IPS DF 4.7 (cell line): ENCODE measurements around the gene ERCC2.
"Not testable (repeated sequence)": the region's sequence is repeated elsewhere in the genome, so short reads cannot be mapped to it uniquely, and the experiment has no call there.

Experiments used
- DNase-seq: peaks from one replicate; pipeline ENCODE4 v3.0.0-alpha.2; 2013; ENCODE audit warnings: low spot score; ENCODE audit errors: extremely low read depth

ERCC2 gene

DNA sequence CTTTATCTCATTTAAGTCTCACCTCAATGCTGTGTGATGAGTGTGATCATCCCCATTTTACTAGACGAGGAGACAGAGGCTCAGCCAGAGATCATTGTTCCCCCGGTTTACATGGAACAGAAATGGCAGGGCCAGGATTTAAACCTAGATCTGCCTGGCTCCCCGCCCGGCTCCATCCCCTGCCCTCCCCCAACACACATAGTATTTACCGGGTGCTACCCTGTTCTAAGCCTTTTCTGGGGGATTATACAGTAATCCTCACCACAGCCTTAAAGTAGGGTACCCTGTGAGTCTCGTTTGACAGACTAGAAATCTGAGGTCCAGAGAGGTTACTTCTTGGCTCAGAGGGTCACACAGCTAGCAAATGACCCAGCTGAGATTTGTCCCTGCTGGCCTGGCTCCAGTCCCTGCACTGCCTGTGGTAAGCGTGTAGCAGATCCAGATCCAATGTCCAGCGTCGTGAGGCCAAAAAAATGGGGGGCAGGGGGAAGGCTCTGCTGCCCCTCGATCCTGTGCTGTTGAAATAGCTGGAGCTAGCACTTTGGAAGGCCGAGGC lies 33.6 kb downstream of the ERCC2 start:
- no peak for DNase-seq

DNA sequence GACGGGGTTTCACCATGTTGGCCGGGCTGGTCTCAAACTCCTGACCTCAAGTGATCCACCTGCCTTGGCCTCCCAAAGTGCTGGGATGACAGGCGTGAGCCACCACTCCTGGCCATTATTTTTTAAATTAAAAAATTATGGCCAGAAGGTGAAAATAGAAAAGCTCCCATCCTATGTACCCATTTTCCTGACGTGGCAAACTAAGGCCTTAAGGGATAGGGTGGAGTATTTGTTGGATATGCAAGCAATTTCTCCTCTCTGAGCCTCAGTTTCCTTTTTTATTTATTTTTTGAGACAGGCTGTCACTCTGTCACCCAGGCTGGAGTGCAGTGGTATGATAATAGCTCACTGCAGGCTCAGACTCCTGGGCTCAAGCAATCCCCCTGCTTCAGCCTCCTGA lies 35.5 kb downstream of the ERCC2 start:
- not testable (repeated sequence) for DNase-seq

DNA sequence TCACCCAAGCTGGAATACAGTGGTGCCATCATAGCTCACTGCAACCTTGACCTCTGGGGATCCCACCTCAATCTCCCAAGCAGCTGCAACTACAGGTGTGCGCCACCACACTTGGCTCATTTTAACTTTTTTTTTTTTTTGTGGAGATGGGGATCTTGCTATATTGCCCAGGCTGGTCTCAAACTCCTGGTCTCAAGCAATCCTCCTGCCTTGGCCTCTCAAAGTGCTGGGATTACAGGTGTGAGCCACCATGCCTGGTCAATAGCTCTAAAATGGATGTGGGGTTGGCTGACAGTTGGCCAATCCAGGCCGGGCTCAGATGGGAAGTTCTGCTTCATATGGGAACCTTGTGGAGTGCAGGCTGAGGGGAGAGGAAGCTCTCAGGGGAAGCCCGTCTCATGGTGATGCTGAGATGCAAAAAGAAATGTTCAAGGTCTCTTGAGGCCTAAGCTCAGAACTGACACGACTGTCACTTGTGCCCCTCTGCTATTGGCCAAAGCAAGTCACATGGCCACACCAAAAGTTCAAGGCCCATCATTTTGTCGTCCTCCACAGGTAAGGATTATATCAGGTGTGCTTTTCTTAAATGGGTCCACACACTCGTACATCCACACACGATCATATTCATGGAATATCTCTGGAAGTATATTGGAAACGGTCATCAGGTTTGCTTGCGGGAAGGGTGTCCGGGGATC lies 36.6 kb downstream of the ERCC2 start:
- DNase-seq, result no peak

DNA sequence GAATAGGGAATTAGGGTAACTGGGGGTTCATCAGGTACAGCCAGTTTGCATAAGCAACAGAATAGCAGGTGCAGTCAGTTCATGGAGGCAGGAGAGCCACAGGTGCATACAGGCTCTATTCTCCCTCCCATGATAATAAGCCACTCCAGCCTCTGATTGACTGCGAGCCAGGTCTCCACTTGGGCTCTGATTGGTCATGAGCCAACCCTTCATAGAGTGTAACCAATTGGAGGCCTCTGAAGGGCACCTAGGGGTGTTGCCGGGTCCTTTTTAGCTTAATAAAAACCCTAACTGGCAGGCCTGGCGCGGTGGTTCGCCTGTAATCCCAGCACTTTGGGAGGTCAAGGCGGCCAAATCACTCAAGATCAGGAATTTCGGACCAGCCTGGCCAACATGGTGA lies 39.0 kb downstream of the ERCC2 start:
- DNase-seq, result no peak

DNA sequence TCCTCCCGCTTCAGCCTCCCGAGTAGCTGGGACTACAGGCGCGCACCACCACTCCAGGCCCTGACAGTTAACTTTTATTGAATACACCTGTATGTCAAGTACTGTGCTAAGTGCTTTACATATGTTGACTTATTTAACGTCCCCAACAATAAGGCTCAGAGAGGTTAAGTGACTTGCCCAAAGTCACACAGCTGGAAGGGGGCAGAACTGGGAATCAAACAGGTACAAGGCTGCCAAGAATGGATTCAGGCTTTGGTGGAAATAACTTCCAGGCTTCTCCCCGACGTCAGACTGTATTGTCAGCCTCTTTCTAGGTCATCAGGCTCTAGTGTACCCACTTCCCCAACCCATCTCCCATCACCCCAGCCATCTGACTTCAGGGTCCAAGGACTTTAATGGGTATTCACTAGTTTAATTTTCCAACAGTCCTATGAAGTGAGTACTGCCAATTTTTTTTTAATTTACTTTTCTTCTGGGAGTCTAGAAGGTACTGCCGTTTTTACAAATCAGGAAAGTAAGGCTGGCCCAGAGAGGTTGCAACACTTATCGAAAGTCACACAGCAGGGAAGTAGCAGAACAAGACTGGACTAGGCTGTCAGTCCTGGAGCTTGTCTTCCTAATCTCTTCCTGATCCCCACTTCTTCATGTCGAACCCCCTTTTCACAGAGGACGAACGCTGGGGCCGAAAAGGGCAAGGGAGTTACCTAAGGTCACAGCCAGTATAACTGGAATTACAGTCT lies 42.8 kb downstream of the ERCC2 start:
- DNase-seq, result no peak

DNA sequence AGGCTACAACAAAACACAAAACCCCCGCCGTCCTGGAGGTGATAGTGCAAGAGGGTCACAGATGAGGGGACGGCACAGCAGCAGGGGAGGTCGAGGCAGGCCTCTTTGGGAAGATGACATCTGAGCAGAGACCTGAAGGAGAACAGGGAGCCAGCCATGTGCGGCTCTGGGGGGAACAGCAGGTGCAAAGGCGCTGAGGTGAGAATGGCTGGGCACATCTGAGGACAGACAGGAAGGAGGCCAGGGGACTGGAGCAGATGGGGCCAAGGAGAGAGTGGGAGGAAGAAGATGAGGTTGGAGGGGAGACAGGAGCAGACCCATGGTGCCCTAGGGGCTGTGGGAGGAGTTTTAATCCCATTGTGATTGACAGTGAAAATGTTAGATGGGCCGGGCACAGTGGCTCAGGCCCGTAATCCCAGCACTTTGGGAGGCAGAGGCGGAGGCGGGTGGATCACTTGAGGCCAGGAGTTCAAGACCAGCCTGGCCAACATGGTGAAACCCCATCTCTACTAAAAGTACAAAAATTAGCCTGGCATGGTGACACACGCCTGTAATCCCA lies 45.9 kb downstream of the ERCC2 start:
- DNase-seq, result no peak

DNA sequence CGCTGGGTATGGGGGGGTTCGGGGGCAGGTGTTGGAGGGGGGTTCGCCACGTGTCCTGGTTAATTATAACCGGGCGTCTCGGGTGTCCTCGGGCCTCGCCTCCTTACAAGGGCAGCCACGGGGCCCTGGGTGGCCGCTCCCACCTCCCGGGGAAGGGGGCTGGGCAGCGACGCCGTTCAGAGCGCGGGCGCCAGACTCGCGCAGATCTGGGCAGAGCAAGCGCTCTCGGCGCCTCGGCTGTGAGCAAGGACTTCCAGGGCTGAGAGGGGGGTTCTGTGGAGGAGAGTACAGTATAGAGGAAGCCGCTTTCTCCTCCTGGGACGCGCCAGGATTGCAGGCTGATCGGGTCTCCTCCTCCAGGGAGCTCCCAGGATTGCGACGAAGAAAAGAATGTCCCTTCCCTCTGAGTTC lies 46.7 kb downstream of the ERCC2 start:
- DNase-seq, result no peak

DNA sequence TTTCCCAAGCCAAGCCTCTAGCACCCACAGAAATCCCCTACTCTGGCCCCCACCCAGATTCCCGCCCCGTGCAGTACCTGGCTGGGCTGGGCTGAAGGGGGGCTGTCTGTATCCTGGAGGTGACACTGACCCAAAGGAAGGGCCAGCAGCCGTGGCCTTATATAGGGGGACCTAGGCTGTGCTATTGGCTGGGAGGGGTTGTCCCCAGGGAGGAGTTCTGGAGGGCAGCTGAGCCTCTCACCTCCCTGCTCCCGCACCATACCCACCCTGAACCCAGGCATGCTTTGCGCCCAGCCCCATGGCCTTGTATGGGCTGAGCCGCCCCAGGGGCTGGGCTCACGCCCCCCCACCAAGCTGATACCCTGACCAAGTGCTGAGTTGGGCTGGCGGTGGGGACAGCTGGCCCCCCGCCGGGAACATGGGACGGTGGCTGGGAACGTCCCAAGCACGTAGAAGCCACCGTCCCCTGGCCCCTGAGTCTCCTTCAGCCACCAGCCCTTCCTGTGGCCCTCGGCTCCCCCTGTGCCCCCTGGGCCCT lies 47.6 kb downstream of the ERCC2 start, which contains the start of gene CKM:
CKM (minus strand) TSS at position 132 of the 538 bp plus-strand sequence. CDS start 3,162 bp downstream, outside the sequence.
- no peak for DNase-seq

DNA sequence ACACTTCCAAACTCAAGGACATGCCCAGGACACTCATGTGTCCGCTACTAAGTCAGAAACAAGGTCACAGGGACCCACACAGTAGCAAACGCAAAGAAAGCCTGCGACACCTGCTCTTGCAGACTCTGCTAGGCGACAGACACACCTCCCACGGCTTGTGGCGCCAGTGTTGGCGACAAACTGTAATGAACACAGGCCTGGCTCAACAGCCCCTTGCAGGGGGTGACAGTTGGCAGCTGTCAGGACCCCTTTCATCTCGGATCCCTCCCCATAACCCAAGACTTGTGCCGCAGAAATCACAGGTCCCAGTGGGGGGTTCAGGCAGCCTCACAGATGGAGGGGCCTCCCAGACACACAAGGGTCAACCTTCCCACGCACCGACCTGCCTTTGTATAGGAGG lies 48.1 kb downstream of the ERCC2 start:
- no peak for DNase-seq

DNA sequence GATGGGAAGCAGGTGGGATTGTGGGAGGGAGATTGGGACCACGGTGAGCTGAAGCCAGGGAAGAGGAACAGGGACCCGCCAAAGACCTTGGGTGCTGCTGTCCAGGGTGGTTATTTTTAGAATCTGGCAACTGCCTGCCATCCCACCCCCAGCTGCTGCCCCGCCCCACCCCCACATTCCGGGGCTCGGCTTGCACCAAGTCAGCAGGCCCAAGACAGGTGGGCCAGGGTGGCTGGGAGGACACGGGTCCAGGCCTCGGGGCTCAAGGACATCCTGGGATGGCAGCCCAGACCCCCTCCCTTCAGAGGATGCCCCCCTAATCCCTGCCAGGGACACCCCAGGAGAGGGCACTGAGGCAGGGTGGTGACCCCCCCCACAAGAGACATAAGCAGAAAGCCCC lies 48.5 kb downstream of the ERCC2 start:
- DNase-seq, result no peak

DNA sequence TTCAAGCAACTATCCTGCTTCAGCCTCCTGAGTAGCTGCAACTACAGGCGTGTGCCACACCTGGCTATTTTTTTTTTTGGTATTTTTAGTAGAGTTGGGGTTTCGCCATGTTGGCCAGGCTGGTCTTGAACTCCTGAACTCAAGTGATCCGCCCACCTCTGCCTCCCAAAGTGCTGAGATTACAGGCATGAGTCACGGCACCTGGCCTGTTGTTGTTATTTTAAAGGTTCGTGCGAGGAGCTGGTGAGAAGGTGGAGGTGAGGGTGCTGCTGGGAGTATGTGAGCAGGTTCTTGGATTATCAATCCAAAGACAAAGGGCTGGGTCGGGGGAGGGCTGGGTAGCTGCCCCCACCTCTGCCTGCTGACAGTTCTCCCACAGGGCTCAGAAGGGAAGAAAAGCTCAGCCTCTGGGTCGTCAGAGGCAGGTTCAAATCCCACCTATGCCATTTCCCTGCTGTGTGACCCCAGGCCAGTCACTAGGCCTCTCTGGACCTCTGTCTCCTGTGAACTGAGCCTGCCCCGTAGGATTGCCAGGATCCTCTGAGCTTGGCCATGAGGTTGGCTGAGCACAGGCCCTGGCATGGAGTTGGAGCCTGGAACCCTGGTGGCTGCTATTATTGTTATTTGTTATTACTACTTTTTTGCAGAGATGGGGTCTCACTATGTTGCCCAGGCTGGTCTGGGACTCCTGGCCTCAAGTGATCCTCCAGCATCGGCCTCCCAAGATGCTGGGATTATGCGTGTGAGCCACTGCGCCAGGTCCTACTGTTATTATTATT lies 49.2 kb downstream of the ERCC2 start:
- no peak for DNase-seq

DNA sequence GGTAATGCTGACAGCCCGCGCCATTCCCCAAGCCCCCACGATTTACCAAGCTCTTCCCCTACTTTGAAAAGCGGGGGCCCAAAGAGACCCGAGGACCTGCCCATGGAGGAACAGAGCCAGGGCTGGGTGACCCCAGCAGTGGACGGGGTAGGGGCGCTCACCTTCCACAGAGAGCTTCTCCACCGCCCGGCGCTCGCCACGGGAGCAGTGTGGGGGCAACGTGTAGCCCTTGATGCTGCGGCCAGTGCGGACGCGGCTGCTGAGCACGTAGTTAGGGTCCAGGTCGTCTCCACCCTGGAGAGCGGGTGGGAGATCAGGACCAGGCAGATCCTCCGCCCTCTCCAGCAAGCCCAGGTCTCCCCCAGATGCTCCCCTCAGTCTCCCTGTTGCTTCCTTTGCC lies 55.1 kb downstream of the ERCC2 start:
- DNase-seq, result no peak

DNA sequence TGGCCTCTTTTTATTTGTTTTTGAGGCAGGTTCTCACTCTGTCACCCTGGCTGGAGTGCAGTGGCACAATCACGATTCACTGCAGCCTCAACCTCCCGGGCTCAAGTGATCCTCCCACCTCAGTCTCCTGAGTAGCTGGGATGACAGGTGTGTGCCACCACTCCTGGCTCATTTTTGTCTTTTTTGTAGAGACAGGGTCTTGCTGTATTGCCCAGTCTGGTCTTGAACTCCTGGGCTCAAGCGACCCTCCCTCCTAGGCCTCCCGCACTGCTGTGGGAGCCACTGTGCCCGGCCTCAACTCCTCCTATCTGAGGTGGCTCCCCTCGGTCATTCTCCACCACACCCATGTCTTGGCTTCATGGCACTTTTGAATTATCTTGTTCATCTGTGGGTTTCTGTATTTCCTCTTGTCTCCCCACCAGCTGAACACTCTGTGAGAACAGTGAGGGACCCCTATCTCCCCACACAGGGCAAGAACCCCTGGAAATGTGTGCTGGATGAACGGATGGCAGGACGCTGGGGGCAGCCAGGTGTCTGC lies 55.6 kb downstream of the ERCC2 start:
- DNase-seq, result no peak

DNA sequence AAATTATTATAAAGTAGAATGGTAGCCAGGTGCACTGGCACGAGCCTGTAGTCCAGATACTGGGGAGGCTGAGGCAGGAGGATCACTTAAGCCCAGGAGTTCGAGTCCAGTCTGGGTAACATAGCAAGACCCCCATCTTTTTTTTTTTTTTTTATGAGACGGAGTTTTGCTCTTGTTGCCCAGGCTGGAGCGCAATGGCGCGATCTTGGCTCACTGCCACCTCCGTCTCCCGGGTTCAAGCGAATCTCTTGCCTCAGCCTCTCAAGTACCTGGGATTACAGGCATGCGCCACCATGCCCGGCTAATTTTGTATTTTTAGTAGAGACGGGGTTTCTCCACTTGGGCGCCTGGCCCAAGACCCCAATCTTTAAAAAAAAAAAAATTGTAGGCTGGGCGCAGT lies 58.1 kb downstream of the ERCC2 start:
- DNase-seq, result not testable (repeated sequence)

DNA sequence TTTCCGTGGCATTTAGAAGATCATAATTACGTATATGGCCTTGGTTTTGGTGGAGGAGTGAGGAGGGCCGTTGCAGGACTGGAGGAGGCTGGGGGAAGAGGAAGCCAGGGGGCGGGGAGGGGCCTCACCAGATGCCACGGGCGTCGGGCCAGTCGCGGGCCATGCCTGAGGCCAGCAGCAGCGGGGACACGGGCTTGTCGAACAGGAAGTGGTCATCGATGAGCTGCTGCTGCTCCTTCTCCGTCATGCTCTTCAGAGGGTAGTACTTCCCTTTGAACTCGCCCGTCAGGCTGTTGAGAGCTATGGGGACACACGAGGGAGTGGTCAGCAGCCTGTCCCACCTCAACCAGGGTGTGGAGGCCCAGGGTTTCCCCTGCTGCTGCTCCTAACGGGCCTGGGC lies 58.8 kb downstream of the ERCC2 start:
- no peak for DNase-seq

DNA sequence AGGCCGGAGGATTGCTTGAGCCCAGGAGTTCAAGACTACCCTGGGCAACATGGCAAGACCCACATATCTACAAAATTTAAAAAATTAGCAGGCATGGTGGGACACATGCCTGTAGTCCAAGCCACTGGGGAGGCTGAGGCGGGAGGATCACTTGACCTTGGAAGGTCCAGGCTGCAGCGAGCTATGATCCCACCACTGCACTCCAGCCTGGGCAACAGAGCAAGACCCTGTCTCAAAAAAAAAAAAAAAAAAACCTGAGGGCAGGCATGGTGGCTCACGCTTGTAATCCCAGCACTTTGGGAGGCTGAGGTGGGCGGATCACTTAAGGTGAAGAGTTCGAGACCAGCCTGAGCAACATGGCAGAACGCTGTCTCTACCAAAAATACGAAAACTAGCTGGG lies 61.1 kb downstream of the ERCC2 start:
- not testable (repeated sequence) for DNase-seq

DNA sequence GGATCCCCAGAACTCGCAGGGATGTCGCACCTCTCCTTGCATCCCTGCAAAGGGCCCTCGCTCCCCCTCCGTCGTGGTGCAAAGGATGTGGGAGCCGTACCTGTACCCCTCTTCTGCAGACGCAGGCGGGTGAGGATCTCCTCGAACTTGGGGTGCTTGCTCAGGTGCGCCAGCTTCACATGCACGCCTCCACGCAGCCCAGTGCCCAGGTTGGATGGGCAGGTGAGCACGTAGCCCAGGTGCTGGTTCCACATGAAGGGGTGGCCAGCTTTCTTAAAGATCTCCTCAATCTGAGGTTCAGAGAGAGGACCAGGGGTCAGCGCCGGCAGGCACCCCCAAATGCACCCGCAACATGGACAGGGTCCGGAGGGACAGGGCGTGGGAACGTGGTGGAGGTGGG lies 63.0 kb downstream of the ERCC2 start:
- no peak for DNase-seq

DNA sequence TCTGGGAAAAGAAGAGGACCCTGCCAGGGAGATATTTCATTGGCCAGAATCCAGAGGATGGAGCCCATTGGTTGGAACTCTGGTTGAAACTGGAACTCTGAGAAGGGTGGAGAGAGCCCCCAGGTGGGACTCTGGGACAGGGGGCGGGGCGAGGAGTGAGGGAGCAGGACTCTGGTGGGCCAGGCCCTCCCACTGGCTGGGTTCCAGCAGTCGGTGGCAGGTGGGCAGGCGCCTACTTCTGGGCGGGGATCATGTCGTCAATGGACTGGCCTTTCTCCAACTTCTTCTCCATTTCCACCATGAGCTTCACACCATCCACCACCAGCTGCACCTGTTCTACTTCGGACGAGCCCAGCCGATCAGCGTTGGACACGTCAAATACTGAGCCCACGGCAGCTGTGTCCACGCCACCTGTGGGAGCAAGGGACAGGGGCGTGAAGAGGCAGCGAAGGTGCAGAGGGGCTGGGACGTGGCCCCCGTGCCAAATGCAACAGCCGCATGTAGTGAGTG lies 63.8 kb downstream of the ERCC2 start:
- DNase-seq, result no peak

DNA sequence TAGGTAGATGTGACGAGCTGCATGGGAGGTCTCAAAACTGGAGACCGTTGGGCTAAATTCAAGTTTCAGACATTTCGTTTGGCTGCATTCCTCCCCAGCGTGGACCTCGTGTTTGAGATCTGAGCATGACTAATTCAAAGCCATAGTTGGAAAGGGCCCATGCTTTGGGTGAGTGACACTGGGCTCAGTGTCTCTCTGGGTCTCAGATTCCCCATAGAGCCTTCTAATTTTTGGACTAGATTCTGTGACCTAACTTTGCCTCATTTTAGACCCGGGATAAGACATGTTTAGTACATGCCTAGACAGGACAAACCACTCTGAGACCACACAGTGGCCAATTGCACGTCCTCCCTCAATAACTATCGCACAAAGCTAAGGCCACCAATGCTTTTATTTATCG lies 64.3 kb downstream of the ERCC2 start:
- no peak for DNase-seq

DNA sequence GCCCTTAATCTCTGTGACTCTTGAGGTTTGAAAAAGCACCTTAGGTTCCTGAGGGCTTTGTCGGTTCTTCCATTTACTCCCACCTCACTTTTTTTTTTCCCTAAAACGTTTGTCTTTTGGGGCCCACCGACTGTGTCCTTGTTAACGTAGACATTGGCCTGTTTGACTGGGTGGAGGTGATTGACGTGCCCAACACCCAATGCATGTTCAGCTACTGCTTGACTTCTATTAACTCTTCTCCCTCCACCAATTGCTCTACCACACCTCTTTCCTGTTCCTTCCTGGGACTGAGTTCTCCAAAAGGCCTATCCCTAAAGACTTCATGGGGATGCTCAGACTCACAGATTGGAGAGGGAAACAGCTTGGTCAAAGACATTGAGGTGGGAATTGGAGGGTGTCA lies 65.0 kb downstream of the ERCC2 start:
- DNase-seq, result no peak

DNA sequence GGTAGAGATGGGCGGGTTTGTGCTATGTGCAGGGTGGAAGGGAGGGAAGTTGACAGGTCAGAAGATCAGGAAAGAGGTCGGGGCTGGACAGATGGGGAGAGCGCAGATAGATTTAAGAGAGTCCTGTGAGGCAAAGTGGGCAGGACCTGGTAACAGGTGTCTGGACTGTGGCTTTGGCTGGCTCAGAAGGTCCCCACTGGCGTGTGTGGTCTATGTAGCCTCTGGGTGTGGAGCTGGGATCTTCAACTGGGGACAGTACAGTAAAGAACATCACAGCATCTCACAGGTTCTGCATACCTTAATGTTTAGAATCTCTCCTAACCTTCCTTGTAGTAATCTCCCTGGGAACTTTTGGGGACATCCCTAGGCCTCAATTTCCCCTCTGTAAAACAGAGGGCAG lies 65.4 kb downstream of the ERCC2 start:
- no peak for DNase-seq
